Measurements from ENCODE around the gene ZNF616. TPM values are rescaled to one million over a fixed set of nuclear protein-coding genes. Genes with fewer than 3 reads are reported as not detected.

The ZNF616 gene
- total RNA-seq, 1 experiment from 2014 or later, result 34.6 TPM

DNA sequence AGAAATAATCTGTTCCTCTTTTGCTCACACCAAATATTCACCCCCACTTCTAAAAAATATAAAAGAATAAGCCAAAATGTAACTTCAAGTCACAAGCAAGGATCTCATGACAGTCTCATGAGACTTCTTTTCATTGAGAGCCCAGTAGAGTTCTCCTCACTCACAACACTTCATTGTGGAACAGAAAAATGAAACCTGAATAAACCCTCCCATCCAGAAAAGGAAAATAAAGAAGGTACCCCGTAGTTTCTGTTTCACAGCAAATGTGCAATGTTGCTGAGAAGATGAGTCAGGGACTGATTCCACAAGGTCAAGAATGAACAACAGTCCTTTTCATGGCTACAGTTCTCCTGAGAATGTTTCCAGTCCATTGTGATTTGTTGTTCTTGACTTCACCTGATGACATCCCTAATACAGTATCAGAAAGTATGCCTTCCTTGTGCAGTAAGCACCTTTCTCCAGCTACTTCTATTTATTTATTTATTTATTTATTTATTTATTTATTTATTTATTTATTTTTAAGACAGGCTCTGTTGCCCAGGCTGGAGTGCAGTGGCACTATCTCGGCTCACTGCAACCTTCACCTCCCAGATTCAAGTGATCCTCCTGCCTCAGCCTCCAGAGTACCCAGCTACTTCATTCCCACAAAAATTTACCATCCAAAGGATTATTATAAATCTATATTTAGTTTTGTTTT lies 37.7 kb downstream of the ZNF616 start:
- ATAC-seq (no peak), DNase-seq (ENCODE audit: low spot score) (no peak)
- TF ChIP-seq, protein P1, sequence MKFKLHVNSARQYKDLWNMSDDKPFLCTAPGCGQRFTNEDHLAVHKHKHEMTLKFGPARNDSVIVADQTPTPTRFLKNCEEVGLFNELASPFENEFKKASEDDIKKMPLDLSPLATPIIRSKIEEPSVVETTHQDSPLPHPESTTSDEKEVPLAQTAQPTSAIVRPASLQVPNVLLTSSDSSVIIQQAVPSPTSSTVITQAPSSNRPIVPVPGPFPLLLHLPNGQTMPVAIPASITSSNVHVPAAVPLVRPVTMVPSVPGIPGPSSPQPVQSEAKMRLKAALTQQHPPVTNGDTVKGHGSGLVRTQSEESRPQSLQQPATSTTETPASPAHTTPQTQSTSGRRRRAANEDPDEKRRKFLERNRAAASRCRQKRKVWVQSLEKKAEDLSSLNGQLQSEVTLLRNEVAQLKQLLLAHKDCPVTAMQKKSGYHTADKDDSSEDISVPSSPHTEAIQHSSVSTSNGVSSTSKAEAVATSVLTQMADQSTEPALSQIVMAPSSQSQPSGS (CRISPR knock-in tag; IDR thresholded peaks at IDR 0.05; ENCODE audit: borderline replicate concordance, low read depth), result no peak
- TF ChIP-seq SMAD3 (CRISPR knock-in tag; IDR thresholded peaks at IDR 0.05; ENCODE audit: borderline replicate concordance) (no peak), ESRRA (CRISPR knock-in tag; IDR thresholded peaks at IDR 0.05; ENCODE audit: borderline replicate concordance) (no peak), NFYB (CRISPR knock-in tag; conservative IDR thresholded peaks at IDR 0.05; ENCODE audit: low read depth) (no peak), RORB (CRISPR knock-in tag; IDR thresholded peaks at IDR 0.05) (no peak), GTF2I (CRISPR knock-in tag; conservative IDR thresholded peaks at IDR 0.05) (no peak), PRRX2 (CRISPR knock-in tag; IDR thresholded peaks at IDR 0.05) (no peak), FOXJ3 (CRISPR knock-in tag; IDR thresholded peaks at IDR 0.05; ENCODE audit: borderline replicate concordance) (no peak)
- TF ChIP-seq, protein P2, sequence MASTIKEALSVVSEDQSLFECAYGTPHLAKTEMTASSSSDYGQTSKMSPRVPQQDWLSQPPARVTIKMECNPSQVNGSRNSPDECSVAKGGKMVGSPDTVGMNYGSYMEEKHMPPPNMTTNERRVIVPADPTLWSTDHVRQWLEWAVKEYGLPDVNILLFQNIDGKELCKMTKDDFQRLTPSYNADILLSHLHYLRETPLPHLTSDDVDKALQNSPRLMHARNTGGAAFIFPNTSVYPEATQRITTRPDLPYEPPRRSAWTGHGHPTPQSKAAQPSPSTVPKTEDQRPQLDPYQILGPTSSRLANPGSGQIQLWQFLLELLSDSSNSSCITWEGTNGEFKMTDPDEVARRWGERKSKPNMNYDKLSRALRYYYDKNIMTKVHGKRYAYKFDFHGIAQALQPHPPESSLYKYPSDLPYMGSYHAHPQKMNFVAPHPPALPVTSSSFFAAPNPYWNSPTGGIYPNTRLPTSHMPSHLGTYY (CRISPR knock-in tag; IDR thresholded peaks at IDR 0.05), result no peak
- TF ChIP-seq, protein P3, sequence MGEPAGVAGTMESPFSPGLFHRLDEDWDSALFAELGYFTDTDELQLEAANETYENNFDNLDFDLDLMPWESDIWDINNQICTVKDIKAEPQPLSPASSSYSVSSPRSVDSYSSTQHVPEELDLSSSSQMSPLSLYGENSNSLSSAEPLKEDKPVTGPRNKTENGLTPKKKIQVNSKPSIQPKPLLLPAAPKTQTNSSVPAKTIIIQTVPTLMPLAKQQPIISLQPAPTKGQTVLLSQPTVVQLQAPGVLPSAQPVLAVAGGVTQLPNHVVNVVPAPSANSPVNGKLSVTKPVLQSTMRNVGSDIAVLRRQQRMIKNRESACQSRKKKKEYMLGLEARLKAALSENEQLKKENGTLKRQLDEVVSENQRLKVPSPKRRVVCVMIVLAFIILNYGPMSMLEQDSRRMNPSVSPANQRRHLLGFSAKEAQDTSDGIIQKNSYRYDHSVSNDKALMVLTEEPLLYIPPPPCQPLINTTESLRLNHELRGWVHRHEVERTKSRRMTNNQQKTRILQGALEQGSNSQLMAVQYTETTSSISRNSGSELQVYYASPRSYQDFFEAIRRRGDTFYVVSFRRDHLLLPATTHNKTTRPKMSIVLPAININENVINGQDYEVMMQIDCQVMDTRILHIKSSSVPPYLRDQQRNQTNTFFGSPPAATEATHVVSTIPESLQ (CRISPR knock-in tag; IDR thresholded peaks at IDR 0.05), result no peak
- TF ChIP-seq, protein P4, sequence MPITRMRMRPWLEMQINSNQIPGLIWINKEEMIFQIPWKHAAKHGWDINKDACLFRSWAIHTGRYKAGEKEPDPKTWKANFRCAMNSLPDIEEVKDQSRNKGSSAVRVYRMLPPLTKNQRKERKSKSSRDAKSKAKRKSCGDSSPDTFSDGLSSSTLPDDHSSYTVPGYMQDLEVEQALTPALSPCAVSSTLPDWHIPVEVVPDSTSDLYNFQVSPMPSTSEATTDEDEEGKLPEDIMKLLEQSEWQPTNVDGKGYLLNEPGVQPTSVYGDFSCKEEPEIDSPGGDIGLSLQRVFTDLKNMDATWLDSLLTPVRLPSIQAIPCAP (CRISPR knock-in tag; IDR thresholded peaks at IDR 0.05), result no peak
- TF ChIP-seq, protein P5, sequence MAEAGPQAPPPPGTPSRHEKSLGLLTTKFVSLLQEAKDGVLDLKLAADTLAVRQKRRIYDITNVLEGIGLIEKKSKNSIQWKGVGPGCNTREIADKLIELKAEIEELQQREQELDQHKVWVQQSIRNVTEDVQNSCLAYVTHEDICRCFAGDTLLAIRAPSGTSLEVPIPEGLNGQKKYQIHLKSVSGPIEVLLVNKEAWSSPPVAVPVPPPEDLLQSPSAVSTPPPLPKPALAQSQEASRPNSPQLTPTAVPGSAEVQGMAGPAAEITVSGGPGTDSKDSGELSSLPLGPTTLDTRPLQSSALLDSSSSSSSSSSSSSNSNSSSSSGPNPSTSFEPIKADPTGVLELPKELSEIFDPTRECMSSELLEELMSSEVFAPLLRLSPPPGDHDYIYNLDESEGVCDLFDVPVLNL (CRISPR knock-in tag; IDR thresholded peaks at IDR 0.05; ENCODE audit: borderline replicate concordance, low read depth), result no peak
- TF ChIP-seq, protein P6, sequence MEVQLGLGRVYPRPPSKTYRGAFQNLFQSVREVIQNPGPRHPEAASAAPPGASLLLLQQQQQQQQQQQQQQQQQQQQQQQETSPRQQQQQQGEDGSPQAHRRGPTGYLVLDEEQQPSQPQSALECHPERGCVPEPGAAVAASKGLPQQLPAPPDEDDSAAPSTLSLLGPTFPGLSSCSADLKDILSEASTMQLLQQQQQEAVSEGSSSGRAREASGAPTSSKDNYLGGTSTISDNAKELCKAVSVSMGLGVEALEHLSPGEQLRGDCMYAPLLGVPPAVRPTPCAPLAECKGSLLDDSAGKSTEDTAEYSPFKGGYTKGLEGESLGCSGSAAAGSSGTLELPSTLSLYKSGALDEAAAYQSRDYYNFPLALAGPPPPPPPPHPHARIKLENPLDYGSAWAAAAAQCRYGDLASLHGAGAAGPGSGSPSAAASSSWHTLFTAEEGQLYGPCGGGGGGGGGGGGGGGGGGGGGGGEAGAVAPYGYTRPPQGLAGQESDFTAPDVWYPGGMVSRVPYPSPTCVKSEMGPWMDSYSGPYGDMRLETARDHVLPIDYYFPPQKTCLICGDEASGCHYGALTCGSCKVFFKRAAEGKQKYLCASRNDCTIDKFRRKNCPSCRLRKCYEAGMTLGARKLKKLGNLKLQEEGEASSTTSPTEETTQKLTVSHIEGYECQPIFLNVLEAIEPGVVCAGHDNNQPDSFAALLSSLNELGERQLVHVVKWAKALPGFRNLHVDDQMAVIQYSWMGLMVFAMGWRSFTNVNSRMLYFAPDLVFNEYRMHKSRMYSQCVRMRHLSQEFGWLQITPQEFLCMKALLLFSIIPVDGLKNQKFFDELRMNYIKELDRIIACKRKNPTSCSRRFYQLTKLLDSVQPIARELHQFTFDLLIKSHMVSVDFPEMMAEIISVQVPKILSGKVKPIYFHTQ (CRISPR knock-in tag; IDR thresholded peaks at IDR 0.05), result no peak
- ChIA-PET CTCF (no interaction called here), POLR2A (no interaction called here)
- peaks cover 17% of the 10 kb centered on the region for H3K27me3 Mint-ChIP-seq (ENCODE audit: low read depth)
- no peak overlapping the region for H3K4me3 Mint-ChIP-seq
- H3K4me1 Mint-ChIP-seq, result no peaks in the 10 kb centered on the region
- H3K9me3 Mint-ChIP-seq, result peaks cover 61% of the 10 kb centered on the region
- H3K36me3 Mint-ChIP-seq, result peaks cover 36% of the 10 kb centered on the region
- H3K27ac Mint-ChIP-seq, result no peak overlapping the region

DNA sequence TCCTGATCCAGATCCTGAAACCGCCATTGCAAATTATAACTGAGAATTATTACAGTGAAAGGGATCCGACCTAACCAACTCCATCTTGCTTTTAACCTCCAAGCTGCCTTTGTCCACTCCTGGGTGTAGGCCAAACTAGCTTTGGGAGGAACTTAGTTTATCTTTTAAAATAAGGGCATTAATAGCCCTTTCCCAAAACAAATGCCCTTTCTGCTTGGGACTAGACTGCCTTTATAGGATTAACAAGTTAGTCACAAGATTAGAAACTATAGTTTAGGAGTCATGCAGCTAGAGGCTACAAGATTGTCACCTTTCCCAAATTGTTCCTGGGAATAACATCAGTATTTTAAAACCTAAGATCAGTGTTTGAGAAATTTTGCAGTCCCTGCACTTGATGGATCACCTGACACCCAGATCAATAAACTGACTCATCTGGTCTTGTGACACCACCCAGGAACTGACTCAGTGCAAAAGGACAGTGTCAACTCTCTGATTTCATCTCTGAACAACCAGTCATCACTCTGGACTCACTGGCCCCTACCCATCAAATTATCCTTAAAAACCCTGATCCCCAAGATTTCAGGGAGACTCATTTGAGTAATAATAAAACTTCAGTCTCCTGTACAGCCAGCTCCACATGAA lies 40.1 kb downstream of the ZNF616 start:
- no peak overlapping the region for H3K4me3 Mint-ChIP-seq

More for the DNA sequence above, 40.1 kb downstream of the ZNF616 start:
- Mint-ChIP-seq H3K9me3 (peaks cover 57% of the 10 kb centered on the region), H3K27me3 (ENCODE audit: low read depth) (peaks cover 7% of the 10 kb centered on the region), H3K4me1 (peaks cover 4% of the 10 kb centered on the region), H3K36me3 (peaks cover 33% of the 10 kb centered on the region), H3K27ac (no peak overlapping the region)
- TF ChIP-seq, protein P7, sequence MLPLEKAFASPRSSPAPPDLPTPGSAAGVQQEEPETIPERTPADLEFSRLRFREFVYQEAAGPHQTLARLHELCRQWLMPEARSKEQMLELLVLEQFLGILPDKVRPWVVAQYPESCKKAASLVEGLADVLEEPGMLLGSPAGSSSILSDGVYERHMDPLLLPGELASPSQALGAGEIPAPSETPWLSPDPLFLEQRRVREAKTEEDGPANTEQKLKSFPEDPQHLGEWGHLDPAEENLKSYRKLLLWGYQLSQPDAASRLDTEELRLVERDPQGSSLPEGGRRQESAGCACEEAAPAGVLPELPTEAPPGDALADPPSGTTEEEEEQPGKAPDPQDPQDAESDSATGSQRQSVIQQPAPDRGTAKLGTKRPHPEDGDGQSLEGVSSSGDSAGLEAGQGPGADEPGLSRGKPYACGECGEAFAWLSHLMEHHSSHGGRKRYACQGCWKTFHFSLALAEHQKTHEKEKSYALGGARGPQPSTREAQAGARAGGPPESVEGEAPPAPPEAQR (CRISPR knock-in tag; IDR thresholded peaks at IDR 0.05), result no peak
- TF ChIP-seq SP1 (CRISPR knock-in tag; conservative IDR thresholded peaks at IDR 0.05), result no peak
- peak; percentile 18; the same call in 1 of the 2 replicates for TF ChIP-seq GABPB1 (CRISPR knock-in tag; IDR thresholded peaks at IDR 0.05)
- TF ChIP-seq, protein P8, sequence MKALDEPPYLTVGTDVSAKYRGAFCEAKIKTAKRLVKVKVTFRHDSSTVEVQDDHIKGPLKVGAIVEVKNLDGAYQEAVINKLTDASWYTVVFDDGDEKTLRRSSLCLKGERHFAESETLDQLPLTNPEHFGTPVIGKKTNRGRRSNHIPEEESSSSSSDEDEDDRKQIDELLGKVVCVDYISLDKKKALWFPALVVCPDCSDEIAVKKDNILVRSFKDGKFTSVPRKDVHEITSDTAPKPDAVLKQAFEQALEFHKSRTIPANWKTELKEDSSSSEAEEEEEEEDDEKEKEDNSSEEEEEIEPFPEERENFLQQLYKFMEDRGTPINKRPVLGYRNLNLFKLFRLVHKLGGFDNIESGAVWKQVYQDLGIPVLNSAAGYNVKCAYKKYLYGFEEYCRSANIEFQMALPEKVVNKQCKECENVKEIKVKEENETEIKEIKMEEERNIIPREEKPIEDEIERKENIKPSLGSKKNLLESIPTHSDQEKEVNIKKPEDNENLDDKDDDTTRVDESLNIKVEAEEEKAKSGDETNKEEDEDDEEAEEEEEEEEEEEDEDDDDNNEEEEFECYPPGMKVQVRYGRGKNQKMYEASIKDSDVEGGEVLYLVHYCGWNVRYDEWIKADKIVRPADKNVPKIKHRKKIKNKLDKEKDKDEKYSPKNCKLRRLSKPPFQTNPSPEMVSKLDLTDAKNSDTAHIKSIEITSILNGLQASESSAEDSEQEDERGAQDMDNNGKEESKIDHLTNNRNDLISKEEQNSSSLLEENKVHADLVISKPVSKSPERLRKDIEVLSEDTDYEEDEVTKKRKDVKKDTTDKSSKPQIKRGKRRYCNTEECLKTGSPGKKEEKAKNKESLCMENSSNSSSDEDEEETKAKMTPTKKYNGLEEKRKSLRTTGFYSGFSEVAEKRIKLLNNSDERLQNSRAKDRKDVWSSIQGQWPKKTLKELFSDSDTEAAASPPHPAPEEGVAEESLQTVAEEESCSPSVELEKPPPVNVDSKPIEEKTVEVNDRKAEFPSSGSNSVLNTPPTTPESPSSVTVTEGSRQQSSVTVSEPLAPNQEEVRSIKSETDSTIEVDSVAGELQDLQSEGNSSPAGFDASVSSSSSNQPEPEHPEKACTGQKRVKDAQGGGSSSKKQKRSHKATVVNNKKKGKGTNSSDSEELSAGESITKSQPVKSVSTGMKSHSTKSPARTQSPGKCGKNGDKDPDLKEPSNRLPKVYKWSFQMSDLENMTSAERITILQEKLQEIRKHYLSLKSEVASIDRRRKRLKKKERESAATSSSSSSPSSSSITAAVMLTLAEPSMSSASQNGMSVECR (CRISPR knock-in tag; IDR thresholded peaks at IDR 0.05; ENCODE audit: borderline replicate concordance), result no peak
- TF ChIP-seq GRHL2 (CRISPR knock-in tag; IDR thresholded peaks at IDR 0.05; ENCODE audit: insufficient replicate concordance, severe bottlenecking), result no peak
- POLR2A ChIA-PET, result no interaction called here
- ATAC-seq (no peak), DNase-seq (ENCODE audit: low spot score) (no peak)
- CTCF ChIA-PET, result no interaction called here

Measured in WTC11 (cell line).